ENCODE measurements around the gene ERC2. TPM values are rescaled to one million over a fixed set of nuclear protein-coding genes. Genes with fewer than 3 reads are reported as not detected.

The ERC2 gene
- polyA plus RNA-seq, 2 of the 4 experiments (the other 2 are of a cell fraction), result 0.16 TPM; not detected in 1

DNA sequence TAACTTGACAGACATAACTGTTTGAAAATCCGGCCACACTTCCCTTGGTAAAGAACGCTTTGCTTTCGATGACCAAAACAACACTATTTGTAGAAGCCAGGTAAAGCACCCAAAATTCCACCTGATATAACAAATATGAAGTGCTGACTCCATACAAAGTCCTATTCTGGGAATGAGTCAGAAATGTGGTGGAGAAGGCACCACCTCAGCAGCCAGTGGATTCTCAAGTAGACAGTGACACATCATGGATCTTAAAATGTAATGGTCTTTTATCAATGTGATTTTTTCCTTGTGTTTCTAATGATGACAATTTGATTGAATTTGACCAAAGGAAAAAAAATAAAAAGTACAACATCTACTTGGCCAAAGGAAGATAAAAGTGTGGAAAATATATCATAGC lies 846.2 kb downstream of the ERC2 start:
- H3K9me3 ChIP-seq, result no peaks in the 10 kb centered on the region
- H3K27ac ChIP-seq, result no peak overlapping the region
- WGBS (ENCODE audit: missing lambda C conversion rate), result 65% methylated on average over 3 of the region's 3 CpGs
- ATAC-seq (no peak), DNase-seq (ENCODE audit: low read depth in 1 of 2, low spot score in 1 of 2) (no peak), FAIRE-seq (no peak)
- H3K4me3 ChIP-seq, result no peak overlapping the region
- ChIA-PET POLR2A (no interaction called here), CTCF (no interaction called here)
- no peaks in the 10 kb centered on the region for H3K4me1 ChIP-seq
- H3K4me2 ChIP-seq, result no peak overlapping the region
- no peak for TF ChIP-seq ZFP36 (IDR thresholded peaks at IDR 0.05; ENCODE audit: borderline replicate concordance, partially characterized antibody)
- TF ChIP-seq ZNF302 (CRISPR knock-in tag; IDR thresholded peaks at IDR 0.05), result no peak
- TF ChIP-seq CHD4 (IDR thresholded peaks at IDR 0.05; ENCODE audit: borderline replicate concordance), result no peak
- no peak for TF ChIP-seq HOXB5 (CRISPR knock-in tag; IDR thresholded peaks at IDR 0.05)
- no peak for TF ChIP-seq EHMT2 (IDR thresholded peaks at IDR 0.05; ENCODE audit: low read depth)
- TF ChIP-seq, protein P1, sequence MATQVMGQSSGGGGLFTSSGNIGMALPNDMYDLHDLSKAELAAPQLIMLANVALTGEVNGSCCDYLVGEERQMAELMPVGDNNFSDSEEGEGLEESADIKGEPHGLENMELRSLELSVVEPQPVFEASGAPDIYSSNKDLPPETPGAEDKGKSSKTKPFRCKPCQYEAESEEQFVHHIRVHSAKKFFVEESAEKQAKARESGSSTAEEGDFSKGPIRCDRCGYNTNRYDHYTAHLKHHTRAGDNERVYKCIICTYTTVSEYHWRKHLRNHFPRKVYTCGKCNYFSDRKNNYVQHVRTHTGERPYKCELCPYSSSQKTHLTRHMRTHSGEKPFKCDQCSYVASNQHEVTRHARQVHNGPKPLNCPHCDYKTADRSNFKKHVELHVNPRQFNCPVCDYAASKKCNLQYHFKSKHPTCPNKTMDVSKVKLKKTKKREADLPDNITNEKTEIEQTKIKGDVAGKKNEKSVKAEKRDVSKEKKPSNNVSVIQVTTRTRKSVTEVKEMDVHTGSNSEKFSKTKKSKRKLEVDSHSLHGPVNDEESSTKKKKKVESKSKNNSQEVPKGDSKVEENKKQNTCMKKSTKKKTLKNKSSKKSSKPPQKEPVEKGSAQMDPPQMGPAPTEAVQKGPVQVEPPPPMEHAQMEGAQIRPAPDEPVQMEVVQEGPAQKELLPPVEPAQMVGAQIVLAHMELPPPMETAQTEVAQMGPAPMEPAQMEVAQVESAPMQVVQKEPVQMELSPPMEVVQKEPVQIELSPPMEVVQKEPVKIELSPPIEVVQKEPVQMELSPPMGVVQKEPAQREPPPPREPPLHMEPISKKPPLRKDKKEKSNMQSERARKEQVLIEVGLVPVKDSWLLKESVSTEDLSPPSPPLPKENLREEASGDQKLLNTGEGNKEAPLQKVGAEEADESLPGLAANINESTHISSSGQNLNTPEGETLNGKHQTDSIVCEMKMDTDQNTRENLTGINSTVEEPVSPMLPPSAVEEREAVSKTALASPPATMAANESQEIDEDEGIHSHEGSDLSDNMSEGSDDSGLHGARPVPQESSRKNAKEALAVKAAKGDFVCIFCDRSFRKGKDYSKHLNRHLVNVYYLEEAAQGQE (IDR thresholded peaks at IDR 0.05), result no peak
- TF ChIP-seq RNF2 (IDR thresholded peaks at IDR 0.05; ENCODE audit: borderline replicate concordance, low read depth), result no peak
- no peak for TF ChIP-seq MAFK (IDR thresholded peaks at IDR 0.05; ENCODE audit: partially characterized antibody)
- TF ChIP-seq CHD2 (IDR thresholded peaks at IDR 0.05; ENCODE audit: low read length, partially characterized antibody), result no peak
- no peak for TF ChIP-seq TFCP2L1 (CRISPR knock-in tag; IDR thresholded peaks at IDR 0.05)
- TF ChIP-seq, protein P2, sequence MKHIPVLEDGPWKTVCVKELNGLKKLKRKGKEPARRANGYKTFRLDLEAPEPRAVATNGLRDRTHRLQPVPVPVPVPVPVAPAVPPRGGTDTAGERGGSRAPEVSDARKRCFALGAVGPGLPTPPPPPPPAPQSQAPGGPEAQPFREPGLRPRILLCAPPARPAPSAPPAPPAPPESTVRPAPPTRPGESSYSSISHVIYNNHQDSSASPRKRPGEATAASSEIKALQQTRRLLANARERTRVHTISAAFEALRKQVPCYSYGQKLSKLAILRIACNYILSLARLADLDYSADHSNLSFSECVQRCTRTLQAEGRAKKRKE (CRISPR knock-in tag; IDR thresholded peaks at IDR 0.05; ENCODE audit: low read depth), result no peak
- TF ChIP-seq POLR2A (IDR thresholded peaks at IDR 0.05; ENCODE audit: low read length), result no peak
- TF ChIP-seq, protein P3, sequence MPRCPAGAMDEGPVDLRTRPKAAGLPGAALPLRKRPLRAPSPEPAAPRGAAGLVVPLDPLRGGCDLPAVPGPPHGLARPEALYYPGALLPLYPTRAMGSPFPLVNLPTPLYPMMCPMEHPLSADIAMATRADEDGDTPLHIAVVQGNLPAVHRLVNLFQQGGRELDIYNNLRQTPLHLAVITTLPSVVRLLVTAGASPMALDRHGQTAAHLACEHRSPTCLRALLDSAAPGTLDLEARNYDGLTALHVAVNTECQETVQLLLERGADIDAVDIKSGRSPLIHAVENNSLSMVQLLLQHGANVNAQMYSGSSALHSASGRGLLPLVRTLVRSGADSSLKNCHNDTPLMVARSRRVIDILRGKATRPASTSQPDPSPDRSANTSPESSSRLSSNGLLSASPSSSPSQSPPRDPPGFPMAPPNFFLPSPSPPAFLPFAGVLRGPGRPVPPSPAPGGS (IDR thresholded peaks at IDR 0.05), result no peak
- no peak for TF ChIP-seq FOSL2 (IDR thresholded peaks at IDR 0.05)
- no peak for TF ChIP-seq FOSL2 (CRISPR knock-in tag; IDR thresholded peaks at IDR 0.05)

DNA sequence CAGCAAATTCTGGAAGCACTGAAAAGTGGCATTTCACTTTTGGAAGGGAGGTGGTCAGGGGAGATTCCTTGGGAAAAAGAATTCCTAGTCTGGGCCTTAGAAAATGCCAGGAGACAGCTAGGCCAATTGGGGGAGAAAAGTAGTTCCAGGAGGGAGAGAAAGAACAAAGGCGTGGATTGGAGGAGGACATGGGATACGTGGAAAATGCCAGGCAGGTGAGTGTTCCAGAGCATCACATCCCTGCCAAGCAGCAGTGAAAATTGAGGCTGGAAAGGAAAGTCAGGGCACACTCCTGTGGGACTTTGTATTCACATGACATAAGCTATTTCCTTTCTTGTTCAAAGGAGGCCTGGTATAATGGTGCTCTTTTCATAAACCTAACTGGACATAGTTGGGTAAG lies 846.6 kb downstream of the ERC2 start:
- H3K4me2 ChIP-seq, result no peak overlapping the region
- POLR2A ChIA-PET, result no interaction called here
- CTCF ChIA-PET, result interaction anchor here (1.2 kb wide), 1 partner anchor 249 kb away, joined by 4 read pairs; no protein-coding TSS in a partner anchor
- no peaks in the 10 kb centered on the region for H3K4me1 ChIP-seq
- no peak overlapping the region for H3K27ac ChIP-seq
- DNase-seq (ENCODE audit: low read depth in 1 of 2, low spot score in 1 of 2) (no peak), ATAC-seq (no peak), FAIRE-seq (no peak)
- H3K9me3 ChIP-seq, result no peaks in the 10 kb centered on the region
- TF ChIP-seq RFX5 (IDR thresholded peaks at IDR 0.05) (no peak), EHF (CRISPR knock-in tag; IDR thresholded peaks at IDR 0.05) (no peak), FOSL2 (IDR thresholded peaks at IDR 0.05) (no peak), FOSL2 (CRISPR knock-in tag; IDR thresholded peaks at IDR 0.05) (no peak), SMC3 (IDR thresholded peaks at IDR 0.05) (no peak), USF2 (IDR thresholded peaks at IDR 0.05) (no peak), MYC (IDR thresholded peaks at IDR 0.05; ENCODE audit: borderline replicate concordance, low read length) (no peak), NPAS2 (CRISPR knock-in tag; IDR thresholded peaks at IDR 0.05; ENCODE audit: borderline replicate concordance) (no peak), NFE2L2 (conservative IDR thresholded peaks at IDR 0.05; ENCODE audit: low read length) (no peak), POLR2AphosphoS2 (conservative IDR thresholded peaks at IDR 0.05; ENCODE audit: low read length) (no peak), MAZ (IDR thresholded peaks at IDR 0.05; ENCODE audit: borderline replicate concordance, low read depth, low read length) (no peak), FOXS1 (CRISPR knock-in tag; IDR thresholded peaks at IDR 0.05) (no peak)
- TF ChIP-seq, protein P4, sequence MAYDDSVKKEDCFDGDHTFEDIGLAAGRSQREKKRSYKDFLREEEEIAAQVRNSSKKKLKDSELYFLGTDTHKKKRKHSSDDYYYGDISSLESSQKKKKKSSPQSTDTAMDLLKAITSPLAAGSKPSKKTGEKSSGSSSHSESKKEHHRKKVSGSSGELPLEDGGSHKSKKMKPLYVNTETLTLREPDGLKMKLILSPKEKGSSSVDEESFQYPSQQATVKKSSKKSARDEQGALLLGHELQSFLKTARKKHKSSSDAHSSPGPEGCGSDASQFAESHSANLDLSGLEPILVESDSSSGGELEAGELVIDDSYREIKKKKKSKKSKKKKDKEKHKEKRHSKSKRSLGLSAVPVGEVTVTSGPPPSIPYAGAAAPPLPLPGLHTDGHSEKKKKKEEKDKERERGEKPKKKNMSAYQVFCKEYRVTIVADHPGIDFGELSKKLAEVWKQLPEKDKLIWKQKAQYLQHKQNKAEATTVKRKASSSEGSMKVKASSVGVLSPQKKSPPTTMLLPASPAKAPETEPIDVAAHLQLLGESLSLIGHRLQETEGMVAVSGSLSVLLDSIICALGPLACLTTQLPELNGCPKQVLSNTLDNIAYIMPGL (CRISPR knock-in tag; IDR thresholded peaks at IDR 0.05; ENCODE audit: borderline replicate concordance), result no peak
- 33% methylated on average over 2 of the region's 2 CpGs for WGBS (ENCODE audit: missing lambda C conversion rate)
- H3K4me3 ChIP-seq, result no peak overlapping the region
